Skeletal muscle tissue (tissue), 4 donors: ENCODE results near the gene TKTL1. TPM values are rescaled to one million over a fixed set of nuclear protein-coding genes. Genes with fewer than 3 reads are reported as not detected.

Source experiments
- H3K27ac ChIP-seq: one replicate; pipeline ENCODE4 v1.7.0; 2013; ENCODE audit warnings: mild to moderate bottlenecking, low read depth, low read length, inconsistent platforms
- H3K27me3 ChIP-seq, 3 donors: one replicate each; pipeline ENCODE4 v1.7.0; 2013; ENCODE audit warnings: low read length in 3 of 3; ENCODE audit not compliant: control insufficient read depth in 3 of 3, insufficient read depth in 3 of 3
- H3K36me3 ChIP-seq, 3 donors: one replicate each; pipeline ENCODE4 v1.7.0; 2013; ENCODE audit warnings: low read length in 3 of 3; ENCODE audit not compliant: control insufficient read depth in 3 of 3, insufficient read depth in 3 of 3
- H3K4me1 ChIP-seq, 3 donors: one replicate each; pipeline ENCODE4 v1.7.0; 2013; ENCODE audit warnings: low read length in 3 of 3, mild to moderate bottlenecking in 3 of 3; ENCODE audit not compliant: control insufficient read depth in 3 of 3, insufficient read depth in 3 of 3
- H3K4me3 ChIP-seq, 3 donors: one replicate each; pipeline ENCODE4 v1.7.0; 2013; ENCODE audit warnings: low read length in 3 of 3
- H3K9ac ChIP-seq, 3 donors: one replicate each; pipeline ENCODE4 v1.7.0; 2013; ENCODE audit warnings: low read length in 3 of 3, mild to moderate bottlenecking in 3 of 3, moderate library complexity in 2 of 3, low read depth in 1 of 3
- H3K9me3 ChIP-seq, 3 donors: one replicate each; pipeline ENCODE4 v1.7.0; 2013; ENCODE audit warnings: low read length in 3 of 3; ENCODE audit not compliant: control insufficient read depth in 3 of 3
- total RNA-seq: library from RNA; depleted of rRNA; stranded (reverse); fragments of >200 nt; gene quantifications from one replicate; pipeline ENCODE4 v1.2.3, GENCODE V29; 2014
- donor health status: Osteomylitis.

Gene TKTL1
- total RNA-seq, 1 donor from 2014 or later, result 0.52 TPM

- peaks cover 0 to 12% (median 0%) of the 10 kb centered on the region in 3 donors for H3K27me3 ChIP-seq
- H3K4me1 ChIP-seq, result peaks cover 2 to 4% (median 2%) of the 10 kb centered on the region in 3 donors
- no peaks in the 10 kb centered on the region for H3K36me3 ChIP-seq
- H3K27ac ChIP-seq, result no peak overlapping the region
- no peak overlapping the region for H3K4me3 ChIP-seq
- H3K9me3 ChIP-seq, result no peaks in the 10 kb centered on the region
- H3K9ac ChIP-seq, result no peak overlapping the region
Measured at GRCh38 chrX:154308108-154308946, 12.7 kb downstream of the TKTL1 start.

GRCh38 chrX:154309041-154309775 is 13.6 kb downstream of the TKTL1 start:
- Histone ChIP-seq H3K9me3 (no peaks in the 10 kb centered on the region), H3K27ac (no peak overlapping the region), H3K4me3 (no peak overlapping the region), H3K36me3 (no peaks in the 10 kb centered on the region), H3K27me3 (peaks cover 0 to 12% (median 0%) of the 10 kb centered on the region in 3 donors), H3K9ac (no peak overlapping the region), H3K4me1 (peaks cover 2 to 4% (median 2%) of the 10 kb centered on the region in 3 donors)

GRCh38 chrX:154310616-154311536 is 15.3 kb downstream of the TKTL1 start:
- Histone ChIP-seq H3K4me1 (peaks cover 2 to 4% (median 2%) of the 10 kb centered on the region in 3 donors), H3K9me3 (no peaks in the 10 kb centered on the region), H3K27ac (no peak overlapping the region), H3K9ac (no peak overlapping the region), H3K36me3 (no peaks in the 10 kb centered on the region), H3K27me3 (peaks cover 0 to 3% (median 0%) of the 10 kb centered on the region in 3 donors), H3K4me3 (no peak overlapping the region)

- no peaks in the 10 kb centered on the region for H3K27me3 ChIP-seq
- no peaks in the 10 kb centered on the region for H3K36me3 ChIP-seq
- no peak overlapping the region for H3K4me3 ChIP-seq
Measured at GRCh38 chrX:154312116-154312515, 16.5 kb downstream of the TKTL1 start.

GRCh38 chrX:154313147-154313546 is 17.6 kb downstream of the TKTL1 start:
- no peak overlapping the region for H3K27ac ChIP-seq
- H3K9ac ChIP-seq, result no peak overlapping the region
- no peaks in the 10 kb centered on the region for H3K9me3 ChIP-seq

More at GRCh38 chrX:154312116-154312515, 16.5 kb downstream of the TKTL1 start:
- Histone ChIP-seq H3K9me3 (no peaks in the 10 kb centered on the region), H3K4me1 (peaks cover 2 to 4% (median 2%) of the 10 kb centered on the region in 3 donors), H3K27ac (no peak overlapping the region), H3K9ac (no peak overlapping the region)

GRCh38 chrX:154315416-154315815 is 19.8 kb downstream of the TKTL1 start:
- no peaks in the 10 kb centered on the region for H3K36me3 ChIP-seq
- H3K27ac ChIP-seq, result no peak overlapping the region
- H3K27me3 ChIP-seq, result peaks cover 0 to 2% (median 0%) of the 10 kb centered on the region in 3 donors
- no peaks in the 10 kb centered on the region for H3K9me3 ChIP-seq
- H3K4me1 ChIP-seq, result no peaks in the 10 kb centered on the region
- H3K9ac ChIP-seq, result no peak overlapping the region
- no peak overlapping the region for H3K4me3 ChIP-seq

More at GRCh38 chrX:154313147-154313546, 17.6 kb downstream of the TKTL1 start:
- Histone ChIP-seq H3K4me1 (peaks cover 0 to 2% (median 1%) of the 10 kb centered on the region in 3 donors), H3K27me3 (peaks cover 0 to 2% (median 0%) of the 10 kb centered on the region in 3 donors), H3K4me3 (no peak overlapping the region), H3K36me3 (no peaks in the 10 kb centered on the region)

GRCh38 chrX:154317391-154317995 is 21.9 kb downstream of the TKTL1 start:
- no peaks in the 10 kb centered on the region for H3K9me3 ChIP-seq
- H3K4me3 ChIP-seq, result no peak overlapping the region
- peaks cover 0 to 2% (median 0%) of the 10 kb centered on the region in 3 donors for H3K27me3 ChIP-seq
- H3K9ac ChIP-seq, result no peak overlapping the region
- no peaks in the 10 kb centered on the region for H3K4me1 ChIP-seq
- no peaks in the 10 kb centered on the region for H3K36me3 ChIP-seq
- no peak overlapping the region for H3K27ac ChIP-seq

GRCh38 chrX:154320406-154320805 is 24.8 kb downstream of the TKTL1 start:
- no peak overlapping the region for H3K27ac ChIP-seq

GRCh38 chrX:154321152-154321551 is 25.6 kb downstream of the TKTL1 start:
- Histone ChIP-seq H3K27ac (no peak overlapping the region), H3K27me3 (peaks cover 0 to 2% (median 0%) of the 10 kb centered on the region in 3 donors), H3K4me1 (peaks cover 0 to 1% (median 0%) of the 10 kb centered on the region in 3 donors), H3K36me3 (no peaks in the 10 kb centered on the region), H3K9me3 (no peaks in the 10 kb centered on the region), H3K4me3 (no peak overlapping the region), H3K9ac (no peak overlapping the region)

More at GRCh38 chrX:154320406-154320805, 24.8 kb downstream of the TKTL1 start:
- H3K4me1 ChIP-seq, result no peaks in the 10 kb centered on the region
- no peak overlapping the region for H3K9ac ChIP-seq
- H3K36me3 ChIP-seq, result no peaks in the 10 kb centered on the region
- H3K9me3 ChIP-seq, result no peaks in the 10 kb centered on the region
- peaks cover 0 to 2% (median 0%) of the 10 kb centered on the region in 3 donors for H3K27me3 ChIP-seq
- no peak overlapping the region for H3K4me3 ChIP-seq
